ENCODE results near the gene USP34. TPM values are rescaled to one million over a fixed set of nuclear protein-coding genes. Genes with fewer than 3 reads are reported as not detected.

Gene USP34
- total and polyA plus RNA-seq, 2 of the 8 experiments (the other 6 are each of a cell fraction or from before 2014, with no cell fraction given), result 56.7 to 91.7 TPM

DNA sequence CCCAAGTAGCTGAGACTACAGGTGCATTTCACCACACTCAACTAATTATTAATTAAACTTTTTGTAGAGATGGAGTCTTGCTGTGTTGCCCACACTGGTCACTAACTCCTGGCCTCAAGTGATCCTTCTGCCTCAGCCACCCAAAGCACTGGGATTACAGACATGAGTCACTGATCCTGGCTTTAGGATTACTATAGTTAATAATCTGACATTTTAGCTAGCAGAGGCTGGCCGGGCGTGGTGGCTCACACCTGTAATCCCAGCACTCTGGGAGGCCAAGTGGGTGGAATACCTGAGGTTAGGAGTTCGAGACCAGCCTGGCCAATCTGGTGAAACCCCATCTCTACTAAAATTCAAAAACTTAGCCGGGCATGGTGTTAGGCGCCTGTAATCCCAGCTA is 39.5 kb downstream of the USP34 start (continued):
- TF ChIP-seq PHF8 (conservative IDR thresholded peaks at IDR 0.05; ENCODE audit: low read depth, low read length) (no peak), YY1 (IDR thresholded peaks at IDR 0.05; ENCODE audit: low read depth, low read length) (no peak), RXRA (IDR thresholded peaks at IDR 0.05; ENCODE audit: insufficient read depth, low read depth, low read length) (no peak), SIRT6 (IDR thresholded peaks at IDR 0.05; ENCODE audit: low read length) (no peak)

Measured in H1 (cell line).